CD14-positive monocyte (primary cell): ENCODE results near the gene CDK17. TPM values are rescaled to one million over a fixed set of nuclear protein-coding genes. Genes with fewer than 3 reads are reported as not detected.

Experiments used
- DNase-seq, 3 donors: peaks; one replicate each; pipeline ENCODE4 v3.0.0-alpha.2; 2011 to 2022
- H2AFZ ChIP-seq: 2 replicates; pipeline ENCODE4 v1.6.0; 2012; ENCODE audit warnings: mild to moderate bottlenecking, low read depth, low read length, inconsistent platforms; ENCODE audit not compliant: insufficient read depth, poor library complexity, severe bottlenecking
- H3K27ac ChIP-seq, 2 donors: 1 replicate in 1 of 2; 2 replicates in 1 of 2; pipeline ENCODE4 v1.5.1; 2012 to 2013; ENCODE audit warnings: low read length in 2 of 2, control low read depth in 1 of 2, inconsistent platforms in 1 of 2, low read depth in 1 of 2, mild to moderate bottlenecking in 1 of 2
- H3K27me3 ChIP-seq, 2 donors: one replicate each; pipeline versions ENCODE4 v1.6.0 to v1.6.1; 2011 to 2013; ENCODE audit warnings: low read length in 2 of 2; ENCODE audit not compliant: control insufficient read depth in 2 of 2, insufficient read depth in 2 of 2
- H3K36me3 ChIP-seq, 2 donors: replicated peaks in 1 of 2; 1 replicate in 1 of 2; 2 replicates in 1 of 2; pipeline versions ENCODE4 v1.5.1 to v1.6.1; 2012 to 2013; ENCODE audit warnings: low read length in 2 of 2, control low read depth in 1 of 2, inconsistent platforms in 1 of 2, mild to moderate bottlenecking in 1 of 2; ENCODE audit not compliant: insufficient read depth in 2 of 2, control insufficient read depth in 1 of 2
- H3K4me1 ChIP-seq, 2 donors: 1 replicate in 1 of 2; 2 replicates in 1 of 2; pipeline versions ENCODE4 v1.5.1 to v1.6.1; 2012 to 2013; ENCODE audit warnings: low read length in 2 of 2, control low read depth in 1 of 2, inconsistent platforms in 1 of 2, mild to moderate bottlenecking in 1 of 2, moderate library complexity in 1 of 2; ENCODE audit not compliant: insufficient read depth in 2 of 2, control insufficient read depth in 1 of 2
- H3K4me2 ChIP-seq: replicated peaks from 2 replicates; pipeline ENCODE3; 2012; ENCODE audit warnings: low read length, moderate library complexity, mild to moderate bottlenecking; ENCODE audit not compliant: poor library complexity, severe bottlenecking; ENCODE audit errors: extremely low read depth
- H3K4me3 ChIP-seq, 3 experiments: fragments of 200-600 bp in 1 of 3; sonication (generic) in 1 of 3; replicated peaks in 1 of 3; 1 replicate in 2 of 3; 2 replicates in 1 of 3; pipeline ENCODE4 v1.5.1; 2011 to 2013; ENCODE audit warnings: low read length in 3 of 3, mild to moderate bottlenecking in 3 of 3, control low read depth in 2 of 3, low read depth in 2 of 3, inconsistent platforms in 1 of 3, moderate library complexity in 1 of 3
- H3K79me2 ChIP-seq: 2 replicates; pipeline ENCODE4 v1.6.0; 2012; ENCODE audit warnings: mild to moderate bottlenecking, control low read depth, inconsistent platforms, low read length, moderate library complexity; ENCODE audit not compliant: insufficient read depth
- H3K9ac ChIP-seq: 2 replicates; pipeline ENCODE4 v1.6.0; 2017; ENCODE audit warnings: low read length, mild to moderate bottlenecking; ENCODE audit not compliant: insufficient read depth, poor library complexity, severe bottlenecking
- H3K9me3 ChIP-seq, 2 donors: replicated peaks in 1 of 2; 1 replicate in 1 of 2; 2 replicates in 1 of 2; pipeline versions ENCODE4 v1.5.1 to v1.6.1; 2012 to 2013; ENCODE audit warnings: low read length in 2 of 2, control low read depth in 1 of 2; ENCODE audit not compliant: control insufficient read depth in 1 of 2, insufficient read depth in 1 of 2
- H4K20me1 ChIP-seq: 2 replicates; pipeline ENCODE4 v1.6.0; 2012; ENCODE audit warnings: mild to moderate bottlenecking, low read length, control low read depth, moderate library complexity; ENCODE audit not compliant: insufficient read depth
- H3K27ac Mint-ChIP-seq, 7 donors: one replicate each; pipeline ENCODE4 v1.8.0; 2020; ENCODE audit warnings: mild to moderate bottlenecking in 7 of 7, mixed read lengths in 7 of 7, moderate library complexity in 6 of 7, inconsistent platforms in 2 of 7
- H3K27me3 Mint-ChIP-seq, 3 donors: one replicate each; pipeline ENCODE4 v1.8.0; 2021 to 2022; ENCODE audit warnings: low read depth in 3 of 3, mild to moderate bottlenecking in 3 of 3, mixed read lengths in 3 of 3, moderate library complexity in 3 of 3, inconsistent platforms in 1 of 3
- H3K36me3 Mint-ChIP-seq, 2 donors: one replicate each; pipeline ENCODE4 v1.8.0; 2020; ENCODE audit warnings: mixed read lengths in 2 of 2, inconsistent platforms in 1 of 2, mild to moderate bottlenecking in 1 of 2
- H3K4me1 Mint-ChIP-seq: one replicate; pipeline ENCODE4 v1.8.0; 2020; ENCODE audit warnings: mild to moderate bottlenecking, mixed read lengths
- H3K4me3 Mint-ChIP-seq, 2 donors: one replicate each; pipeline ENCODE4 v1.8.0; 2020; ENCODE audit warnings: mild to moderate bottlenecking in 2 of 2, mixed read lengths in 2 of 2, moderate library complexity in 1 of 2
- H3K9me3 Mint-ChIP-seq, 7 donors: one replicate each; pipeline ENCODE4 v1.8.0; 2020 to 2022; ENCODE audit warnings: mixed read lengths in 7 of 7, mild to moderate bottlenecking in 6 of 7, moderate library complexity in 6 of 7, inconsistent platforms in 2 of 7
- whole genome bisulfite sequencing: methylation state at CpG from one replicate; pipeline ENCODE4 v1.1.5; 2013; ENCODE audit warnings: missing lambda C conversion rate; ENCODE audit not compliant: insufficient coverage; 5-methylcytosine and 5-hydroxymethylcytosine counted together
- intact Hi-C, 2 donors: fragments of 100-400 bp; cut with micrococcal nuclease; formaldehyde crosslinking; loops; one replicate each; pipeline versions ENCODE4 v1.15.0 to v1.15.1; 2023
- polyA plus RNA-seq, 3 donors: library from polyadenylated mRNA; depleted of rRNA in 1 of 3; unstranded in 2 of 3; stranded (reverse) in 1 of 3; fragments of 300-500 nt in 2 of 3; fragments of >200 nt in 1 of 3; fragmentation: Illumina TruSeq in 2 of 3; gene quantifications; 1 replicate in 2 of 3; 2 replicates in 1 of 3; pipeline ENCODE4 v1.2.3, GENCODE V29; 2012 to 2021
- TF ChIP-seq, protein P1 (sequence below): fragments of 200-600 bp; IDR thresholded peaks from one replicate; pipeline ENCODE4 v1.8.0; 2022; ENCODE audit warnings: antibody characterized with exemption, mild to moderate bottlenecking

The CDK17 gene
- polyA plus RNA-seq, 3 donors, result 3.6 to 6.9 (median 6.4) TPM

DNA sequence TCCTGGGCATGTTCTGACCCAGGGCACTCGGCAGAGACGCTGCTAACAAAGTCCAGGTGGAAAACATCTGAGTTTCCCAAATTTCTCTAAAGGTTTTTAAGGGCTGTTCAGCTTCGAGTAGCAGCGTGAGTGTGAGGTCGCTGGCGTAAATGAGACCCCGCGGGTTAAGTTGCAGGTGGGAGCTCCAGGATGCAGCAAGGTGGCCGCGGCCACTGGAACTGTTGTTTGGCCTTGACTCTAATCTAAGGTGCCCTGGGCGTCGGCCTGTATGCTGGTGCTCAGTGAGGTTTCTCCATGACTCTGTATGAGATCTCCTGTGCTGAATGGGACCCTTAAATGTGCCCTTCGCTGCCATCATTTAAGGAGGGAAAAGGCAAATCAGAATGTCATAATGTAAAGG is 155.4 kb downstream of the CDK17 start:
- Histone ChIP-seq H4K20me1 (peaks cover 97% of the 10 kb centered on the region), H2AFZ (no peak overlapping the region), H3K4me1 (peaks cover 6 to 13% of the 10 kb centered on the region in 2 donors), H3K9ac (no peak overlapping the region), H3K4me3 (no peak overlapping the region), H3K4me2 (no peak overlapping the region), H3K9me3 (no peaks in the 10 kb centered on the region), H3K36me3 (peaks cover 43 to 78% of the 10 kb centered on the region in 2 donors), H3K79me2 (peaks cover 43% of the 10 kb centered on the region), H3K27ac (no peak overlapping the region), H3K27me3 (no peaks in the 10 kb centered on the region)
- no peak for DNase-seq
- intact Hi-C loops, result no loop called here
- TF ChIP-seq, protein P1, sequence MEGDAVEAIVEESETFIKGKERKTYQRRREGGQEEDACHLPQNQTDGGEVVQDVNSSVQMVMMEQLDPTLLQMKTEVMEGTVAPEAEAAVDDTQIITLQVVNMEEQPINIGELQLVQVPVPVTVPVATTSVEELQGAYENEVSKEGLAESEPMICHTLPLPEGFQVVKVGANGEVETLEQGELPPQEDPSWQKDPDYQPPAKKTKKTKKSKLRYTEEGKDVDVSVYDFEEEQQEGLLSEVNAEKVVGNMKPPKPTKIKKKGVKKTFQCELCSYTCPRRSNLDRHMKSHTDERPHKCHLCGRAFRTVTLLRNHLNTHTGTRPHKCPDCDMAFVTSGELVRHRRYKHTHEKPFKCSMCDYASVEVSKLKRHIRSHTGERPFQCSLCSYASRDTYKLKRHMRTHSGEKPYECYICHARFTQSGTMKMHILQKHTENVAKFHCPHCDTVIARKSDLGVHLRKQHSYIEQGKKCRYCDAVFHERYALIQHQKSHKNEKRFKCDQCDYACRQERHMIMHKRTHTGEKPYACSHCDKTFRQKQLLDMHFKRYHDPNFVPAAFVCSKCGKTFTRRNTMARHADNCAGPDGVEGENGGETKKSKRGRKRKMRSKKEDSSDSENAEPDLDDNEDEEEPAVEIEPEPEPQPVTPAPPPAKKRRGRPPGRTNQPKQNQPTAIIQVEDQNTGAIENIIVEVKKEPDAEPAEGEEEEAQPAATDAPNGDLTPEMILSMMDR, result no peak
- peaks cover 59 to 77% of the 10 kb centered on the region in 2 donors for H3K36me3 Mint-ChIP-seq
- H3K27ac Mint-ChIP-seq, result peak overlapping the region in 1 of 7 donors; percentile 73
- H3K9me3 Mint-ChIP-seq, result peaks cover 0 to 3% (median 0%) of the 10 kb centered on the region in 7 donors
- peaks cover 28% of the 10 kb centered on the region for H3K4me1 Mint-ChIP-seq
- no peak overlapping the region for H3K4me3 Mint-ChIP-seq
- H3K27me3 Mint-ChIP-seq, result no peaks in the 10 kb centered on the region
- 96% methylated on average over 10 of the region's 13 CpGs for WGBS

DNA sequence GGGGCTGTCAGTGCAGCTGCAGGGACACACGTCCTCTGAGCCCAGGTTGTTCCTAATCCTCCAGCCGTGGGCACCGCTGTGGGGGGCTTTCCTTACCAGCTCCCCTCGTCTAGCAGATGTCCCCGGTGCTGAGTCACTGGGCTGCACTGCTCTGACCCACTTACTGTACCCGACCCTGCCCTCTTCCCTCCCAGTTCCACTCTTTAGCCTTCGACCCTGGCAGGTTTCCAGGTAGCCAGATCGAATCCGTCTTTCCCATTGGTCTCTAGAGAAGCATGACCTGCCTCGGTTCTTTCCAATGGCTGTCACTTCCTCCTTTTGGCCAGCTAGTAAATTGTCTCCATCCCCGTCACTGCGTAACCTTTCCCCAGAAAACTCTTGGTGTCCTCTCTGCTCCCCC is 157.6 kb downstream of the CDK17 start:
- no peak overlapping the region for H3K4me2 ChIP-seq
- WGBS, result 66% methylated on average over 8 of the region's 12 CpGs
- Mint-ChIP-seq H3K27ac (peak overlapping the region; percentile 43 to 96 (median 90)), H3K9me3 (peaks cover 0 to 3% (median 0%) of the 10 kb centered on the region in 7 donors), H3K27me3 (peaks cover 0 to 3% (median 0%) of the 10 kb centered on the region in 3 donors), H3K36me3 (peaks cover 46 to 69% of the 10 kb centered on the region in 2 donors), H3K4me3 (no peak overlapping the region), H3K4me1 (peaks cover 36% of the 10 kb centered on the region)
- H3K79me2 ChIP-seq, result peaks cover 57% of the 10 kb centered on the region
- TF ChIP-seq, protein P1, result no peak
- peak; percentile 16 to 51 (median 38) for DNase-seq
- no peak overlapping the region for H3K9ac ChIP-seq
- H3K4me3 ChIP-seq, result no peak overlapping the region
- H3K4me1 ChIP-seq, result peaks cover 16 to 21% of the 10 kb centered on the region in 2 donors
- H3K9me3 ChIP-seq, result no peaks in the 10 kb centered on the region
- H3K27ac ChIP-seq, result peak overlapping the region; percentile 25 to 78
- peaks cover 97% of the 10 kb centered on the region for H4K20me1 ChIP-seq
- H3K27me3 ChIP-seq, result no peaks in the 10 kb centered on the region
- H3K36me3 ChIP-seq, result peaks cover 22 to 62% of the 10 kb centered on the region in 2 donors
- no peak overlapping the region for H2AFZ ChIP-seq
- intact Hi-C loops, result no loop called here
